HEK293 (cell line): ENCODE data around the gene PARD3B.

Experiments
- CTCF ChIA-PET: fragments of 350-600 bp; formaldehyde crosslinking; extraction: SDS; loops from one replicate; lab custom pipeline; 2021; ENCODE audit warnings: antibody characterized with exemption; lab: Yijun Ruan, JAX
- POLR2A ChIA-PET: fragments of 300-600 bp; formaldehyde crosslinking; extraction: SDS; loops from one replicate; lab custom pipeline; 2020; ENCODE audit warnings: antibody characterized with exemption, inconsistent platforms; lab: Yijun Ruan, JAX
- H3K27ac ChIP-seq: fragments of 200-500 bp; sonication (Bioruptor generic); 2 replicates; pipeline ENCODE4 v1.5.1; 2014; ENCODE audit warnings: low read depth, low read length, control low read depth, inconsistent platforms; ENCODE audit errors: extremely low read depth
- H3K36me3 ChIP-seq, 2 experiments: fragments of 200-500 bp in 1 of 2; sonication (Bioruptor generic) in 1 of 2; 1 replicate in 1 of 2; 2 replicates in 1 of 2; pipeline ENCODE4 v1.5.1; 2014 to 2017; ENCODE audit warnings: inconsistent platforms in 2 of 2, low read length in 2 of 2; ENCODE audit not compliant: control insufficient read depth in 2 of 2, insufficient read depth in 1 of 2
- H3K4me1 ChIP-seq: fragments of 200-500 bp; sonication (Bioruptor generic); 2 replicates; pipeline ENCODE4 v1.5.1; 2014; ENCODE audit warnings: mild to moderate bottlenecking, low read length, inconsistent platforms; ENCODE audit not compliant: control insufficient read depth, insufficient read depth
- H3K4me3 ChIP-seq: 2 replicates; pipeline ENCODE4 v1.5.1; 2011; ENCODE audit warnings: low read depth, mild to moderate bottlenecking, control low read depth, low read length, moderate library complexity
- H3K9me3 ChIP-seq: fragments of 200-500 bp; sonication (Bioruptor generic); 2 replicates; pipeline ENCODE4 v1.5.1; 2014; ENCODE audit warnings: low read depth, low read length, inconsistent platforms; ENCODE audit not compliant: control insufficient read depth, insufficient read depth
- BCL11B ChIP-seq: fragments of 450-650 bp; formaldehyde crosslinking; IDR thresholded peaks from 2 replicates; pipeline ENCODE4 v1.5.1; 2016; ENCODE audit warnings: low read depth, missing biosample characterization, missing genetic modification characterization
- MEIS1 ChIP-seq: sonication (generic); formaldehyde crosslinking; IDR thresholded peaks from 2 replicates; pipeline ENCODE4 v1.8.1; 2022; ENCODE audit warnings: missing genetic modification reagents, mild to moderate bottlenecking, borderline replicate concordance
- ZFP41 ChIP-seq: fragments of 450-650 bp; formaldehyde crosslinking; IDR thresholded peaks from 2 replicates; pipeline ENCODE4 v1.5.1; 2016; ENCODE audit warnings: missing biosample characterization, missing genetic modification characterization, borderline replicate concordance
- ZNF132 ChIP-seq: fragments of 450-650 bp; formaldehyde crosslinking; IDR thresholded peaks from 2 replicates; pipeline ENCODE4 v1.5.1; 2017; ENCODE audit warnings: missing biosample characterization, missing genetic modification characterization, borderline replicate concordance
- ZNF184 ChIP-seq: fragments of 450-650 bp; IDR thresholded peaks from 2 replicates; pipeline ENCODE4 v1.5.1; 2018; ENCODE audit warnings: missing biosample characterization, mild to moderate bottlenecking, missing genetic modification characterization
- ZNF24 ChIP-seq: fragments of 450-650 bp; formaldehyde crosslinking; IDR thresholded peaks from 2 replicates; pipeline ENCODE4 v1.5.1; 2016; ENCODE audit warnings: missing biosample characterization, missing genetic modification characterization
- ZNF350 ChIP-seq: fragments of 450-650 bp; formaldehyde crosslinking; IDR thresholded peaks from 2 replicates; pipeline ENCODE4 v1.5.0; 2017; ENCODE audit warnings: missing biosample characterization, mild to moderate bottlenecking, missing genetic modification characterization
- ZNF426 ChIP-seq: fragments of 450-650 bp; formaldehyde crosslinking; IDR thresholded peaks from 2 replicates; pipeline ENCODE4 v1.5.1; 2017; ENCODE audit warnings: missing biosample characterization, missing genetic modification characterization, mild to moderate bottlenecking, inconsistent platforms, moderate library complexity
- ZNF433 ChIP-seq: fragments of 450-650 bp; formaldehyde crosslinking; IDR thresholded peaks from 2 replicates; pipeline ENCODE4 v1.5.1; 2016; ENCODE audit warnings: missing biosample characterization, missing genetic modification characterization, low read depth
- ZNF449 ChIP-seq: fragments of 450-650 bp; formaldehyde crosslinking; IDR thresholded peaks from 2 replicates; pipeline ENCODE4 v1.5.1; 2017; ENCODE audit warnings: missing biosample characterization, mild to moderate bottlenecking, missing genetic modification characterization, moderate library complexity
- ZNF501 ChIP-seq: fragments of 450-650 bp; formaldehyde crosslinking; IDR thresholded peaks from 2 replicates; pipeline ENCODE4 v1.5.1; 2016; ENCODE audit warnings: missing biosample characterization, missing genetic modification characterization
- ZNF514 ChIP-seq: fragments of 450-650 bp; formaldehyde crosslinking; IDR thresholded peaks from 2 replicates; pipeline ENCODE4 v1.5.1; 2016; ENCODE audit warnings: missing biosample characterization, missing genetic modification characterization
- ZNF624 ChIP-seq: fragments of 450-650 bp; formaldehyde crosslinking; IDR thresholded peaks from 2 replicates; pipeline ENCODE4 v1.5.1; 2017; ENCODE audit warnings: missing biosample characterization, missing genetic modification characterization
- ZNF692 ChIP-seq: fragments of 450-650 bp; formaldehyde crosslinking; IDR thresholded peaks from 2 replicates; pipeline ENCODE4 v1.5.1; 2016; ENCODE audit warnings: missing biosample characterization, missing genetic modification characterization
- ZNF843 ChIP-seq: fragments of 450-650 bp; formaldehyde crosslinking; IDR thresholded peaks from 2 replicates; pipeline ENCODE4 v1.5.1; 2016; ENCODE audit warnings: missing biosample characterization, missing genetic modification characterization
- TF ChIP-seq, protein P1 (sequence below): fragments of 450-650 bp; formaldehyde crosslinking; IDR thresholded peaks from 2 replicates; pipeline ENCODE4 v1.5.1; 2016; ENCODE audit warnings: missing biosample characterization, missing genetic modification characterization, borderline replicate concordance
- TF ChIP-seq, protein P2 (sequence below): fragments of 450-650 bp; formaldehyde crosslinking; IDR thresholded peaks from 2 replicates; pipeline ENCODE4 v1.5.1; 2016; ENCODE audit warnings: missing biosample characterization, missing genetic modification characterization
- TF ChIP-seq, protein P3 (sequence below): fragments of 450-650 bp; formaldehyde crosslinking; IDR thresholded peaks from 2 replicates; pipeline ENCODE4 v1.5.1; 2016; ENCODE audit warnings: missing biosample characterization, missing genetic modification characterization
- TF ChIP-seq, protein P4 (sequence below): fragments of 450-650 bp; formaldehyde crosslinking; IDR thresholded peaks from 2 replicates; pipeline ENCODE4 v1.5.1; 2016; ENCODE audit warnings: missing biosample characterization, missing genetic modification characterization
- TF ChIP-seq, protein P5 (sequence below): fragments of 450-650 bp; formaldehyde crosslinking; IDR thresholded peaks from 2 replicates; pipeline ENCODE4 v1.5.1; 2016; ENCODE audit warnings: missing biosample characterization, missing genetic modification characterization, borderline replicate concordance

Gene PARD3B

DNA sequence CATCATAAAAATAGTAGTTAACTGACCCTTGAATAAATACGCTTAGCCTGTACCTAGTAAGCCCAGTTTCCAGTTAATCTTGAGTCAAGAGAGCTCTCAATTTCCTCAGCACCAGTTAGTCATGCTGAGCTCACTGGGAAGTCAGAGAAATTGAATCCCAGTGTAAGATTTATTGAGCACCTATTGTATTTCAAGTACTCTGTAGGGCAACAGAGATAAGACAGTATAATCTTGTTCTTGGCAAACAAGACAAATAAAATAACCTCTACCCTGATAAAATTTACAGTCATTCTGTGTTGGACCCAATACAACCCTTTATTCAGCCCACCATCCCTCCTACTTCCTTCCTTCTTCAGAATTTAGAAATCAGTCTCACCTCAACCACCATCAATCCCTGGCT is 1065.2 kb downstream of the PARD3B start:
- peaks cover 32% of the 10 kb centered on the region for H3K4me1 ChIP-seq
- CTCF ChIA-PET: no interaction called here
- no peaks in the 10 kb centered on the region for H3K9me3 ChIP-seq
- no peak overlapping the region for H3K27ac ChIP-seq
- no peaks in the 10 kb centered on the region for H3K36me3 ChIP-seq
- POLR2A ChIA-PET: no interaction called here
- H3K4me3 ChIP-seq: no peak overlapping the region
- TF ChIP-seq ZNF843 (tag by site-specific recombination) (peak; percentile 81; the same call in 1 of the 2 replicates), ZNF132 (tag by site-specific recombination) (no peak), MEIS1 (CRISPR knock-in tag) (no peak), ZFP41 (tag by site-specific recombination) (no peak), ZNF24 (tag by site-specific recombination) (no peak), ZNF624 (tag by site-specific recombination) (no peak), ZNF350 (no peak), ZNF184 (tag by site-specific recombination) (no peak), ZNF692 (tag by site-specific recombination) (no peak), ZNF426 (tag by site-specific recombination) (no peak), BCL11B (tag by site-specific recombination) (0 out of 2 replicates have a peak, but pooled peaks have one; percentile 23), ZNF433 (tag by site-specific recombination) (no peak), ZNF514 (tag by site-specific recombination) (no peak), ZNF449 (no peak), ZNF501 (tag by site-specific recombination) (no peak)
- TF ChIP-seq, protein P1, sequence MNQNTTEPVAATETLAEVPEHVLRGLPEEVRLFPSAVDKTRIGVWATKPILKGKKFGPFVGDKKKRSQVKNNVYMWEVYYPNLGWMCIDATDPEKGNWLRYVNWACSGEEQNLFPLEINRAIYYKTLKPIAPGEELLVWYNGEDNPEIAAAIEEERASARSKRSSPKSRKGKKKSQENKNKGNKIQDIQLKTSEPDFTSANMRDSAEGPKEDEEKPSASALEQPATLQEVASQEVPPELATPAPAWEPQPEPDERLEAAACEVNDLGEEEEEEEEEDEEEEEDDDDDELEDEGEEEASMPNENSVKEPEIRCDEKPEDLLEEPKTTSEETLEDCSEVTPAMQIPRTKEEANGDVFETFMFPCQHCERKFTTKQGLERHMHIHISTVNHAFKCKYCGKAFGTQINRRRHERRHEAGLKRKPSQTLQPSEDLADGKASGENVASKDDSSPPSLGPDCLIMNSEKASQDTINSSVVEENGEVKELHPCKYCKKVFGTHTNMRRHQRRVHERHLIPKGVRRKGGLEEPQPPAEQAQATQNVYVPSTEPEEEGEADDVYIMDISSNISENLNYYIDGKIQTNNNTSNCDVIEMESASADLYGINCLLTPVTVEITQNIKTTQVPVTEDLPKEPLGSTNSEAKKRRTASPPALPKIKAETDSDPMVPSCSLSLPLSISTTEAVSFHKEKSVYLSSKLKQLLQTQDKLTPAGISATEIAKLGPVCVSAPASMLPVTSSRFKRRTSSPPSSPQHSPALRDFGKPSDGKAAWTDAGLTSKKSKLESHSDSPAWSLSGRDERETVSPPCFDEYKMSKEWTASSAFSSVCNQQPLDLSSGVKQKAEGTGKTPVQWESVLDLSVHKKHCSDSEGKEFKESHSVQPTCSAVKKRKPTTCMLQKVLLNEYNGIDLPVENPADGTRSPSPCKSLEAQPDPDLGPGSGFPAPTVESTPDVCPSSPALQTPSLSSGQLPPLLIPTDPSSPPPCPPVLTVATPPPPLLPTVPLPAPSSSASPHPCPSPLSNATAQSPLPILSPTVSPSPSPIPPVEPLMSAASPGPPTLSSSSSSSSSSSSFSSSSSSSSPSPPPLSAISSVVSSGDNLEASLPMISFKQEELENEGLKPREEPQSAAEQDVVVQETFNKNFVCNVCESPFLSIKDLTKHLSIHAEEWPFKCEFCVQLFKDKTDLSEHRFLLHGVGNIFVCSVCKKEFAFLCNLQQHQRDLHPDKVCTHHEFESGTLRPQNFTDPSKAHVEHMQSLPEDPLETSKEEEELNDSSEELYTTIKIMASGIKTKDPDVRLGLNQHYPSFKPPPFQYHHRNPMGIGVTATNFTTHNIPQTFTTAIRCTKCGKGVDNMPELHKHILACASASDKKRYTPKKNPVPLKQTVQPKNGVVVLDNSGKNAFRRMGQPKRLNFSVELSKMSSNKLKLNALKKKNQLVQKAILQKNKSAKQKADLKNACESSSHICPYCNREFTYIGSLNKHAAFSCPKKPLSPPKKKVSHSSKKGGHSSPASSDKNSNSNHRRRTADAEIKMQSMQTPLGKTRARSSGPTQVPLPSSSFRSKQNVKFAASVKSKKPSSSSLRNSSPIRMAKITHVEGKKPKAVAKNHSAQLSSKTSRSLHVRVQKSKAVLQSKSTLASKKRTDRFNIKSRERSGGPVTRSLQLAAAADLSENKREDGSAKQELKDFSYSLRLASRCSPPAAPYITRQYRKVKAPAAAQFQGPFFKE (tag by site-specific recombination): no peak
- TF ChIP-seq, protein P2, sequence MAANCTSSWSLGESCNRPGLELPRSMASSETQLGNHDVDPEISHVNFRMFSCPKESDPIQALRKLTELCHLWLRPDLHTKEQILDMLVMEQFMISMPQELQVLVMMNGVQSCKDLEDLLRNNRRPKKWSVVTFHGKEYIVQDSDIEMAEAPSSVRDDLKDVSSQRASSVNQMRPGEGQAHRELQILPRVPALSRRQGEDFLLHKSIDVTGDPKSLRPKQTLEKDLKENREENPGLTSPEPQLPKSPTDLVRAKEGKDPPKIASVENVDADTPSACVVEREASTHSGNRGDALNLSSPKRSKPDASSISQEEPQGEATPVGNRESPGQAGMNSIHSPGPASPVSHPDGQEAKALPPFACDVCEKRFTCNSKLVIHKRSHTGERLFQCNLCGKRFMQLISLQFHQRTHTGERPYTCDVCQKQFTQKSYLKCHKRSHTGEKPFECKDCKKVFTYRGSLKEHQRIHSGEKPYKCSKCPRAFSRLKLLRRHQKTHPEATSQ (tag by site-specific recombination): no peak
- TF ChIP-seq, protein P3, sequence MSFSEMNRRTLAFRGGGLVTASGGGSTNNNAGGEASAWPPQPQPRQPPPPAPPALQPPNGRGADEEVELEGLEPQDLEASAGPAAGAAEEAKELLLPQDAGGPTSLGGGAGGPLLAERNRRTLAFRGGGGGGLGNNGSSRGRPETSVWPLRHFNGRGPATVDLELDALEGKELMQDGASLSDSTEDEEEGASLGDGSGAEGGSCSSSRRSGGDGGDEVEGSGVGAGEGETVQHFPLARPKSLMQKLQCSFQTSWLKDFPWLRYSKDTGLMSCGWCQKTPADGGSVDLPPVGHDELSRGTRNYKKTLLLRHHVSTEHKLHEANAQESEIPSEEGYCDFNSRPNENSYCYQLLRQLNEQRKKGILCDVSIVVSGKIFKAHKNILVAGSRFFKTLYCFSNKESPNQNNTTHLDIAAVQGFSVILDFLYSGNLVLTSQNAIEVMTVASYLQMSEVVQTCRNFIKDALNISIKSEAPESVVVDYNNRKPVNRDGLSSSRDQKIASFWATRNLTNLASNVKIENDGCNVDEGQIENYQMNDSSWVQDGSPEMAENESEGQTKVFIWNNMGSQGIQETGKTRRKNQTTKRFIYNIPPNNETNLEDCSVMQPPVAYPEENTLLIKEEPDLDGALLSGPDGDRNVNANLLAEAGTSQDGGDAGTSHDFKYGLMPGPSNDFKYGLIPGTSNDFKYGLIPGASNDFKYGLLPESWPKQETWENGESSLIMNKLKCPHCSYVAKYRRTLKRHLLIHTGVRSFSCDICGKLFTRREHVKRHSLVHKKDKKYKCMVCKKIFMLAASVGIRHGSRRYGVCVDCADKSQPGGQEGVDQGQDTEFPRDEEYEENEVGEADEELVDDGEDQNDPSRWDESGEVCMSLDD (tag by site-specific recombination): no peak
- TF ChIP-seq, protein P4, sequence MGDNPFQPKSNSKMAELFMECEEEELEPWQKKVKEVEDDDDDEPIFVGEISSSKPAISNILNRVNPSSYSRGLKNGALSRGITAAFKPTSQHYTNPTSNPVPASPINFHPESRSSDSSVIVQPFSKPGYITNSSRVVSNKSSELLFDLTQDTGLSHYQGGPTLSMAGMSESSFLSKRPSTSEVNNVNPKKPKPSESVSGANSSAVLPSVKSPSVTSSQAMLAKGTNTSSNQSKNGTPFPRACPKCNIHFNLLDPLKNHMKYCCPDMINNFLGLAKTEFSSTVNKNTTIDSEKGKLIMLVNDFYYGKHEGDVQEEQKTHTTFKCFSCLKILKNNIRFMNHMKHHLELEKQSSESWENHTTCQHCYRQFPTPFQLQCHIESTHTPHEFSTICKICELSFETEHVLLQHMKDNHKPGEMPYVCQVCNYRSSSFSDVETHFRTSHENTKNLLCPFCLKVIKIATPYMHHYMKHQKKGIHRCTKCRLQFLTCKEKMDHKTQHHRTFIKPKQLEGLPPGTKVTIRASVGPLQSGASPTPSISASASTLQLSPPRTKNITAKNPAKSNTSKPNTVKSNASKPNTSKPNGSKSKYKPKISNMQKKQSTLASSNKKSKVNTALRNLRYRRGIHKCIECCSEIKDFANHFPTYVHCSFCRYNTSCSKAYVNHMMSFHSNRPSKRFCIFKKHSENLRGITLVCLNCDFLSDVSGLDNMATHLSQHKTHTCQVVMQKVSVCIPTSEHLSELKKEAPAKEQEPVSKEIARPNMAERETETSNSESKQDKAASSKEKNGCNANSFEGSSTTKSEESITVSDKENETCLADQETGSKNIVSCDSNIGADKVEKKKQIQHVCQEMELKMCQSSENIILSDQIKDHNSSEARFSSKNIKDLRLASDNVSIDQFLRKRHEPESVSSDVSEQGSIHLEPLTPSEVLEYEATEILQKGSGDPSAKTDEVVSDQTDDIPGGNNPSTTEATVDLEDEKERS: no peak
- TF ChIP-seq, protein P5, sequence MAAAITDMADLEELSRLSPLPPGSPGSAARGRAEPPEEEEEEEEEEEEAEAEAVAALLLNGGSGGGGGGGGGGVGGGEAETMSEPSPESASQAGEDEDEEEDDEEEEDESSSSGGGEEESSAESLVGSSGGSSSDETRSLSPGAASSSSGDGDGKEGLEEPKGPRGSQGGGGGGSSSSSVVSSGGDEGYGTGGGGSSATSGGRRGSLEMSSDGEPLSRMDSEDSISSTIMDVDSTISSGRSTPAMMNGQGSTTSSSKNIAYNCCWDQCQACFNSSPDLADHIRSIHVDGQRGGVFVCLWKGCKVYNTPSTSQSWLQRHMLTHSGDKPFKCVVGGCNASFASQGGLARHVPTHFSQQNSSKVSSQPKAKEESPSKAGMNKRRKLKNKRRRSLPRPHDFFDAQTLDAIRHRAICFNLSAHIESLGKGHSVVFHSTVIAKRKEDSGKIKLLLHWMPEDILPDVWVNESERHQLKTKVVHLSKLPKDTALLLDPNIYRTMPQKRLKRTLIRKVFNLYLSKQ (tag by site-specific recombination): no peak
